Amniotic epithelial cell (primary cell): ENCODE data around the gene NBDY.
"Not testable (repeated sequence)": the region's sequence is repeated elsewhere in the genome, so short reads cannot be mapped to it uniquely, and the experiment has no call there.

Experiments
- DNase-seq: peaks from one replicate; pipeline ENCODE4 v3.0.0-alpha.2; 2010; ENCODE audit warnings: low read depth

Gene NBDY

DNA sequence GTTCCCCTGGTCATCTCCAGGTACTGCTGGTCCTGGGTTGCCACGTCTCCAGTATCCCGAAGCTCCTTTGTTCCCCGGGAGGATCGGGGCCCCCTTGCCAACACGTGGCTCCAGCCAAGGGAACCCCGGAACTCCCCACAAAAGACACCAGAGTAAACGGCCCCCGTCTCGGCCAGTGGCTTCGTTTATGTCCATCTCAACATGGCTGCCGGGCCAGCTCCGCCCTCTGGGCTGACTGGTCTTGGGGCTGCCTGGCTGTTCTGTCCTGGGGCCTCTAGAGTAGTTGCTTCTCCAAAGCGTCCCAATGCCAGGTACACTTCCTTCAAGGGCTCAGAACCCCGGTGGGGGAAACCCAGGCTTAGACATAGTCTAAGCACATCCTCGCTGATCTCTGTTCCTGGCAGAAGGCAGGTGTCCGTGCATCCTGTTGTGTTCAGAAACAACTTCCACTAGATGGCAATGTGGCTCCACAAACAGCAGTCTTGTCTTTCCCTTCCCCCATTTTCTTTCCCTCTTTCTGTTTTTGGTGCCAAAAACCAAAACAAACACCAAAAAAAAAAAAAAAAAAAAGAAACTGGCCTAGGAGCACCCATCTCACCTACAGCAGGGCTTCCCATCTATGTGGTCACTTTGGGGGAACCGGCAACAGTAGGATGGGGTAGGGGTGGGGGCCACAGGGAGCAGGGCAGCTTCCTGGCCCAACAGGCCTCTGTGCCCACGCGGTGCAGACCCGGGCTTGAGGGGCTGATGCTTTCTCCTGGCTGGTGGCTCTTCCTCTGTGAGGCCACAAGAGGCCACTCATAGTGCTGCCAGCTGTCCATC, 35.3 kb downstream of the NBDY start:
- peak; percentile 62 for DNase-seq

DNA sequence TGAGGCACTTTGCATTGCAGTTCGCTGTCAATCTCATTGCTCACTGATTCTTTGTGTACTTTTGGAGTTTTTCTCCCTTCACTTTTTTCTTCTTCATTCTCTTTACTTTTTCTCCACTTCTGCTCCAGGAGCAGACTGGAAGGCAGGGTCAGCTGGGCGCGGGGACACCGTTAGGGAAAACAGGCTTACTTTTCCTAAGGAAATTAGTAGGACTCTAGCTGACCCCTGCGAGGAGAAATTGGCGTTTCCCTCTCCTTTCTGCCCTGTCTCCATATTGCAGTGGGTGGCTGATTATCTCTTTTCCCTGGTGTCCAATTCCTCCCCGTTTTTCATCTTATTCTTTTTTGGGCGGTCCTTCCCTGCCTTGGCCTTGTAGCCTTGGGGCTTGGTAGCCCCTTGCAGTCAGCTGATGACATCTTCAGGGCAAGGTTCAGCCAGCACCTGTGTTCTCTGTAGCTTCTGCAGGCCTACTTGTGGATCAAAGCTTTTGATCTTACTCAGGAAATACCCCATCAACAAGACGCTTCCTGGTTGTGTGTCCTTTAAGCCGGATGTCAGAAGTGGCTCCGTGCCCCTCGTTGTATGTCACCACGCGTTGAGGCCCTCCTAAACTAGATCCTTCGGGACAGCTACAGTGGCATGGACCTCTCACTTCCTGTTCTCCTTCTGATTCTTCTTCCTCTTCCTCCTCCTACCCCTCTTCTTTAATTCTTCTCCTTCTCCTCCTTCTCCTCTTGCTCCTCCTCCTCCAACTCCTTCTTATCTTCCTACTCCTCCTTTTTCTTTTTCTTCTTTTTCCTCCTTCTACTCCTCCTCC, 36.1 kb downstream of the NBDY start:
- DNase-seq: no peak

- DNase-seq: peak; percentile 42
These were observed 36.9 kb downstream of the NBDY start for GRCh38 chrX:56765811-56766553.

- peak; percentile 73 for DNase-seq
These were observed 37.7 kb downstream of the NBDY start for GRCh38 chrX:56766554-56767347.

- not testable (repeated sequence) for DNase-seq
These were observed 38.5 kb downstream of the NBDY start for GRCh38 chrX:56767348-56768119.

DNA sequence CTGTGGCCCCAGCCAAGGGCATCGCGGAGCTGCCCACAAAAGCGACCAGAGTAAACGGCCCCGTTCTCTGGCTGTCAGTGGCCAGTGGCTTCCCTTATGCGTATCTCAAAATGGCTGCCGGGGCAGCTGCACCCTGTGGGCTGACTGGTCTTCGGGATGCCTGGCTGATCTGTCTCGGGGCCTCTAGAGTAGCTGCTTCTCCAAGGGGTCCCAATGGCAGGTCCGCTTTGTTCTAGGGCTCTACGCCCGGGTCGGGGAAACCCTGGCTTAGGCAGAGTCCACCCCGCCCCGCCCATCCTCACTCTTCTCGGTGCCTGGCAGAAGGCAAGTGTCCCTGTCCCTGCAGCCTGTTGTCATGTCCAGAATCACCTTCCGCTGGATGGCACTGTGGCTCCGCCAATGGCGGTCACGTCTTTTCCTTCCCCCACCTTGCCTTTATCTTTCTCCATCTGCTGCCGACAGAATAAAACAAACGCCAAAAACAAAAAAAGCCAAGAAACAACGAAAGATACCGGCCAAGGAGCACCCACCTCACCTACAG, 39.1 kb downstream of the NBDY start:
- not testable (repeated sequence) for DNase-seq

GRCh38 chrX:56772675-56773521, 43.9 kb downstream of the NBDY start:
- DNase-seq: not testable (repeated sequence)

GRCh38 chrX:56773522-56774060, 44.5 kb downstream of the NBDY start:
- not testable (repeated sequence) for DNase-seq

DNA sequence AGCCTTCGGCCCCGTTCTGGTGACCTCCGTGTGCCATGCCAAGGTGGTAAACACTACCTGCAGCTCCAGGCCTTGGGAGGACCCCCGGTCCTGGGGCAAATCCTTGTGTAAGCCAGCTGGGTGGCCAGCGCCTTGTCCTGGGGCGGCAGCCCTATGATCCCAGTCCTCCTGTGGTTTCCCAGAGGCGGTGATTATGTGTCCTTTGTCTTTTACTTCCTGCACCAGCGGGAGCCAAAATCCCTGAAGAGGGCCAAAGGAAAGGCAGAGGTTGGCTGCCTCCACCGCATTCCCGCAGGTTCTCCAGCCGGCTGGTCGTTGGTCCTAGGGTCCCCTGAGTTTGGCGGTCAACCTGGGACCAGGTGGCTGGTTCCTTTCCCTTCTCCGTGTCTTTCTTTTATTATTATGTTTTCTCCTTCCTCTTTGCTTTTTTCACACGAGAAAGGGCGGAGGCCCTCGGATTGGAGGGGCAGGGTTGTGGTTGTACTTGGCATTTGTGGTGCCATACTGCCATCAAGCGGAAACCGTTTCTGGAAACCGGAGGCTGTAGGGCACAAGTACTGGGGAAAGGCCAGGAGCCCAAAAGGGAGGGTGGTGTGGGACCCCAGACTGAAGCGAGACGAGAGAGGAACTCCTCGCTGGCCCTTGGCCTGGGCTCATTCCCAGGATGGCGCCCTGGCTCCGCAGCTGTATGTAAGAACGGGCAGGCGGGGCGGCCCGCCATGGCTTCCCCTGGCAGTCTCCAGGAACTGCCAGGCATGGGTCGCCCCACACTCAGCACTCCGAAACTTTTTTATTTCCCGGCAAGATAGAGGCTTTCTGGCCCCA, 49.3 kb downstream of the NBDY start:
- DNase-seq: not testable (repeated sequence)

GRCh38 chrX:56778924-56779468, 50.0 kb downstream of the NBDY start:
- DNase-seq: not testable (repeated sequence)

DNA sequence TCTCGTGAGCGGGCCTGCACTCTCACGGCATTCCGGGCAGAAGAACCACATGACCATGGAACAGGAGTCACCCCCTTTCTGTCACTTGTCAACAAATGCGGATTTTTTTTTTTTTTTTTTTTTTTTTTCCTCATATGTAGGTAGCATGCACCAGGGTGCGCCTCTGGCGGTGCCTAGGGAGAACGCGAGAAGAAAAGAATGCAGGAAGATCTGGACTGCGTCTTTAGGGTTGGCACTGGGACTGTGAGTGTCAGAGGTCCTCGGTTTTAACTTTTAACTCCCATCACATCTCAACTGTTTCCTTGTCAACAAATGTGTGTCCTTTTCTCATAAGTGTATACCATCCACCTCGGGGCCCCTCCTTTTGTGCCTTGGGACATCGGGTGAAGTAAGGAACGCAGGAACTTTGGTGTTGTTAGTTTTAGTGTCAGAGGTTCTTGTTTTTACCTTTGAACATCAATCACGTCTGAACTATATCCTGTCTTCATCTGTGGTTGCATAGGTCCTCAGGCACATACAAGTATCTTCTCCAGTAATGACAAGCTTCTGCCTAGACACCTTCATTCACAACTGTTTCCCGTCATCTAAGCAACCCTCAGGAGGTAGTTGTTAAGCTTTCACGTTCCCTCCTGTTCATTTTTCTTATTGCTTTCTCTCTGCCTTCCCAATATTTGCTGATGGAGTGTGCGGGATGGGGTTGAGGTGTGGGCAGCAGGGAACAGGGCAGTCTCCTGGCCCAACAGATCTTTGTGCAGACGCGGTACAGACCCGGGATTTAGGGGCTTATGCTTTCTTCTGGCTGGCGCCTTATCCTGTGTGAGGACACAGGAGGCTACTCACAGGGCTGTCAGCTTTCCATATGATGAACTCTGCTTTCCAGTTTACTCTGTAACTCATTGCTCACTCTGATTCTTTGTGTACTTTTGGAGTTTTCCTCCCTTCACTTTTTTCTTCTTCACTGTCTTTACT, 51.9 kb downstream of the NBDY start:
- not testable (repeated sequence) for DNase-seq

- no peak for DNase-seq
These were observed 53.3 kb downstream of the NBDY start for GRCh38 chrX:56782352-56782751.

- DNase-seq: no peak
These were observed 53.9 kb downstream of the NBDY start for GRCh38 chrX:56782791-56783449.

- DNase-seq: no peak
These were observed 54.4 kb downstream of the NBDY start for GRCh38 chrX:56783450-56783831.

DNA sequence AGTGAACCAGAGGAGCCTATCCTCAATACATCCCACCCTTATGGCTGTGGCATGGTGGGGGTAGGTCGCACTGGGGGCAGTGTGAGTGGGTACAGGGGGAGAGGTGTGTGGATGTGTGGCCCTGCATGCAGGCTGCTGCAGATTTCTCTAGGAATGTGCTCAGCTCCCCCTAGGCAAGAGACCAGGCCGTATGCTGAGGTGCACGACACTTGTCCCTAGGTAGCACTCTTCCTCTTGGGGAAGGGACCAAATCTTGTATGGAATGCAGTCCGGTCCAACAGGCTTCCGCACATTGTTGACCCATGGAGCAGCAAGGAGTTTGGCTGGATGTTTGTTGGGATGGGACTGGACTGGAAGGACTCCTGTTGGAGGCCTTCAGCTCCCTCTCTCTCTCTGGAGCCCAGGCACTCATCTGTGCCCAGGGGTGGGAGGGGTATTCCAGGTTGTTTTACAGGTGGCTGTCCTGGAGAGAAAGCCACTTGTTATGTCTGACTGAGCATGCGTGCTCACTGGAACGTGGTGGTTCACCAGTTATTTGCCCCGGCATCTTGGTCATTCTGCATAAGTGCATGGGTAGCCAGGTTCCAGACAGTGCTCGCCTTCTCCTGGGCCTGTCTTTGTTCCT, 55.1 kb downstream of the NBDY start:
- DNase-seq: no peak

DNA sequence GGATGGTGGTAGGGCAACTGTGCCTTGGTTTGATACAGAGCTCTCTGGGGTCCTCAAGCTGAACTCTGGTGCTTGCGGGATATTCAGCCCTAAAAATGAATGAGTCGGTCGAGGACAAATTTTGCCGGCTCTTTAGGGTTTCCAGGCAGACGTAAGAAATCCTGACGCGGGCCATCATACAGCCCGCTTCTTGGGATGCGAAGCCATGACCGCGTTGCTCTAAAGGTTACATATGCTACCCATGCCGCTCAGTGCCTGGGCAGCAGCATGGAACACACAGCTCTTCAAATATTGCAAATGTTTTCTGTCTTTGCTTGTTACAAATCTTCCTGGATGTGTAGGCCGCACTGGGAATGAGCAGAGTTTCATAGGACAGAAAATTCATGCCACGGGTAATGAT, 55.6 kb downstream of the NBDY start:
- no peak for DNase-seq
